HG03442 (cell line): ENCODE results near the gene MIDN.

Experiments
- ATAC-seq: cut with Tn5 transposase; IDR thresholded peaks from one replicate; pipeline ENCODE4 v1.9.1; 2021; ENCODE audit warnings: mild to moderate bottlenecking, moderate library complexity; ENCODE audit not compliant: unreplicated experiment

MIDN gene

DNA sequence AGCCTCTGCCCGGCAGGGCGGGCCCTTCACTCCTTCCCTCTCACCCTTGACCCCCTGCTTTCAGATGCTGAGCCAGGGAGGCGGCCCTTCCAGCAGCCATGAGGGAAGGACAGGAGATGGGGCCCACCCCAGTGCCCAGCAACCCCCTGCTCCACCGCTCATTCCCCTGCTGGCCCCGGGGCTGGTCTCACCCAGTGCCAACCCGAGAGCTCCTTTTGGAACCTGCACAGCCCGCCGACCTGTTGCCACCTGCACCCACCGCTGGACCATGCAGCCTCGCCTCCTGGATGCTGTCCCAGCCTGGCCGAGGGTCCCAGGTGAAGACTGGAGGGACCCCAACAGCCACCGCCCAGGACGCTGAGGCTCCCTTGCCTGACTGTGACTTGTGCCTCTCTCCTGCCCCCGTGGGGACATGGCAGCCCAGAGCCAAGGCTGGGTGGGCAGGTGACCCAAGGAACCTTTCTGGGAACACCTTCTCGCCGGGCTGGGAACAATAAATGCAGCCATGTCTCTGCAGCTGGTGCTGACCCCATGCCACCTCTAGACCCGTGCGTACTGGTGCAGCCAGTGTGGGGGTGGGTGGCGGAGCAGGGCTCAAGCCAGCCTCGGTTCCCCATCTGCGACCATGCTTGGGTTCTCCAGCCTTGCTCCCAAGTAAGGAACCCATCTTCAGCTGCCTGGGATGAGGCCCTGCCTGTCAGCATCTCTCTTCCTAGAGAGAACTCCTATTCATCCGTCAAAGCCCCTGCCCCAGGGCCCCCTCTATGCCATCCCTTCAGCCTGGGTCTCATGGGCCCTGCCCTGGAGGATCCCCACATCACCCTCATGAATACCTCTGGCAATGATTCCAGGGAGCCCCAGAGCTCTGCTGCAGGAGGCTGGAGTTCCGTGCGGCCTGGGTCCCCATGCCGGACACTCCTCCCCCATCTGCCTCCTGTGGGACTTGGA, 30.6 kb downstream of the MIDN start:
- no peak for ATAC-seq

DNA sequence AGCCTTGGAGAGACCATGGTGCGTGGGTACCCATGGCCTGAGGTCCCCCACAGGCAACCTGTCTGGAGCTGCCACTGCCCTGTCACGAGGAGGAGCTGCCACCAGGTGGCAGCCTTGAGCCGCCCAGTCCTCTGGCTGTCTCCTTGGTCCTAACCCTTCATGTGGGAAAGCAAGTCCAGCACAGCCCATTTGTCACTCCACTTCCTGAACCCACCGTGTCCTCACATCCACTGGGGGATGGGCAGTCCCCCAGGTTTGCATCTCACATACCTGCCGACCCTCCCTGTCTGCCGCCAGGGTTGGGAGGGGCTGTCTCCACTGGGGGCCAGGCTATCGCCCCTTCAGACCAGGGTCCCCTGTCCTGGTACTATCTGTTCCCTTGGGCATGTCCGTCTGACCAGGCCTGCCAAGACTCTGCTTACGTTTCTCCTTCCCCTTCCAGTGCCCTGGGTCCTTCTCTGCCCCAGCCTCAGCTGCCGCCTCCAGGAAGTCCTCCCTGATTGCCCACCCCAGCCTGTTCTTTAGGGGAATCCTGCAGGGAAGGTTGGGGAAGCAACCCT, 31.5 kb downstream of the MIDN start:
- no peak for ATAC-seq

DNA sequence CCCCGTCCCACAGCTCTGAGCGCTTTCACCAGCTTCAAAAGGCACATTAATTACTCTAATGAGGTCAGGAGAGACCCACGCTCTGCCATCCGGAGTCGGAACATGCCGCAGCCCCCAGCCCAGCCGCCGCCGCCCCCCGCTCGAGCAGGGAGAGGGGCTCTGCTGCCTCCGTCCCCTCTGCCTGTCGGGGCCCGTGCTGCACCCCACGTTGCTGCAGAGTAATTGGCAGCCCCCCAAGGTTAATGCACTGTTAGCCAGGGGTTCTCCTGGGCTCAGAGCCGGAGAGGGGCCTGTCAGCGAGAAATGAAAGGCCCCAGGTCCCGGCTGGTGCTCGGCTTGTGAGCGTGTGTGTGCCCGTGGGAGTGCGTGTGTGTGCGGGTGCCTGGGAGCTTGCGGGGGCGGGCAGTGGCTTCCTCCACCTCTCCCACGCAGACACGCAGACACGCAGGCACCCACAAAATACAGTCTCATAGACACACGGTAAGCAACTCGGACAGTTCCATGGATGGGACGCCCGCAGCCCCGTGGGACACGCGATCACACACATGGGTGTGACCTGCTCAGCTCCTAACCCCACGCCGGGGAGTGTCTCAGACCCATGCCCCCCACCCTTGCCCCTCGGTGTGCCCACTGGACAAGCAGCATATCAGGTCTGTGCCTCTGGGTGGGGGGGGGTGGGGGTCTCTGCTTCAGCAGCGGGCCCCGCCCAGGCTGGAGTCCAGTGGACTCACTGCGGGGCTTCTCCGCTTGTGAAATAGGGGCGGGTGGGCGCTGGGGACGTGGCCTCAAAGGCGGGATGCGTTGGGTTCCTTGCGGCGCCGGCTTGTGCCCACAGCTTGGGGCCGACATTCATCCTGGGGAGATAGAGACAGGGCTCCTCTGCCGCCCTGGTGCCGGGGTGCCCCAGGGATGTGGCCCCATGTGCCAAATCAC, 32.5 kb downstream of the MIDN start:
- no peak for ATAC-seq

DNA sequence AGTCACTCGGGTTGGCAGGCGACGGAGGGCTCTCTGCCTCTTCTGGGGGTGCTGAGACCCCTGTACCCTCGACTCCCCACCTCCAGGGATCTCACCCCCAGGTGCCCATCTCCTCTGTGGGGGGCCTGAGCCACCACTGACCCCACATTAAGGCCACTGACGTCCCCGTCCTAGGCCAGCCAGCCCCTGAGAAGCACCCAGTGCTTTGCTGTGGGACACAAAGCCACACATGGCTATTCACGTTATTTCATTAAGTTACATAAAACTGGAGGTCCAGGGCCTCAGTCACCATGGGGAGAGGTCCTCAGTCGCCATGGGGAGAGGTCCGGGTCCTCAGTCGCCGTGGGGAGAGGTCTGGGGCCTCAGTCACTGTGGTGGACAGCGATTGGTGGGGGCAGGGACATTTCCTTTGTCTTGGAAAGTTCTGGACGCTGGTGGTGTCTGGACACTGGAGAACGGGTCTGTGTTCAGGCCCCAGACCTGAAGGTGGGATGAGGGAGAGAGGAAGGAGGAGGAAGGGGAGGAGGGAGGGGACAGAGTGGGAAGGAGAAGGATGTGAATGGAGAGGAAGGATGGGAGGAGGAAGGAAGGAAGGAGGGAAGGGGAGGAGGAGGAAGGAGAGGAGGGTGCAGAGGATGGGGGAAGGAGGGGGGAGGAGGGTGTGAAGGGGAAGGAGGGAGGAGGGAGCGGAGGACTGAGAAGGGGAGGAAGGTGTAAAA, 33.3 kb downstream of the MIDN start:
- no peak for ATAC-seq

DNA sequence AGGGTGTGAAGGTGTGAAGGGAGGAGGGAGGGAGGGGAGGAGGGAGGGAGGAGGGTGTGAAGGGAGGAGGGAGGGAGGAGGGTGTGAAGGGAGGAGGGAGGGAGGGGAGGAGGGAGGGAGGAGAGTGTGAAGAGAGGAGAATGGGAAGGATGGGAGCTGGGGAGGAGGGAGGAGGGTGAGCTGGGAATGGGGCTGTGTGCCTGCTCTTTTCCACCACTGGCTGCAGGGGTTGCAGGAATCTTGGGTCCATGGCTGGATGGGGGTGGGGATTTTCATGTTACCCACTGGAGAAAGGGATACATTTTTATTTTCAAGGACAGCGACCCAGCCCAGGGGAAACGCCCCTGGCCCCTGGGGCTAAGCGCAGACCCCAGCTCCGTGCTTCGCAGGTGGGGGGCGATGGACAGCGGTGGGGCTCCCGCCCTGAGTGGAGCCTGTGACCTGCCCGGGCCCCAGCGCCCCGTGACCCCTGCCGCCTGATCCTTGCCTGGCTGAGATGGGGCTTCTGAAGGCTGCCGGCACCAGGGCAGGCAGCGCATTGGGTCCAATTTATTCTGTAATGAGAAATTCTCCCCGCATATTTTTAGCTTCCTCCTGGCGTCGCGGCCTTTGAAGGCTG, 34.3 kb downstream of the MIDN start:
- no peak for ATAC-seq

DNA sequence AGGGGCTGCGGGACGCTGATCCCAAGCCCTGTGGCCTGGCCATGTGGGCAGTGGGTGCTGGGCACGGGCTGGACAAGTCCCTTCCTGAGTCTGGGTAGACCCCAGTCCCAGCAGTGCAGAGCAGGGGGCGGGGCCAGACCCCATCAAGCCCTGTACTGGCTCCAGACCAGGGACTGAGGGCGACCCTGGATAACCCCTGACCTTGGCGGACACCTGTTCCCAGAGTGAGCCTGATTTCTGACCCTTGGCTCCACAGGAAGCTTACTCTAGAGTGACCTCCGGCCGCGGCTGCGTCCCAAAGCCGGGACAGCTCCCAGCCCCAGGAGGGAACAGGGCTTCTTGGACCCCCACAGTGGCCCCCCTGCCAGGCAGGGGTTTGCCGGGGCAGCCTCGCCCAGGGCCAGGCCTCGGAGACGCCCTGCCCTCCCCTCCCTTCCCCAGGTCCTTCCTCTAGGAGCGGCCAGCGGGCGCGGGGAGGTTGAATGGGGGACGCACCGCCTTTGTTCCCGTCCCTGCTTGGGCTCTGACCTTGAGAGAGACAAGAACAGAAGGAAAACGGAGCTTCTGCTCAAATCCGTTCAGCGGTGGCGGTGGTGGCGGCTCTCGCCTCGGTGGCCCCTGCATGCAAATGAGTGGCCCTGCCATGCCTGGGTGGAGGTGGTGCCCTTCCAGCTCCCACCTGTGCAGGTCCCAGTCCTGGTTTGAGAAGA, 35.0 kb downstream of the MIDN start:
- ATAC-seq, result no peak

DNA sequence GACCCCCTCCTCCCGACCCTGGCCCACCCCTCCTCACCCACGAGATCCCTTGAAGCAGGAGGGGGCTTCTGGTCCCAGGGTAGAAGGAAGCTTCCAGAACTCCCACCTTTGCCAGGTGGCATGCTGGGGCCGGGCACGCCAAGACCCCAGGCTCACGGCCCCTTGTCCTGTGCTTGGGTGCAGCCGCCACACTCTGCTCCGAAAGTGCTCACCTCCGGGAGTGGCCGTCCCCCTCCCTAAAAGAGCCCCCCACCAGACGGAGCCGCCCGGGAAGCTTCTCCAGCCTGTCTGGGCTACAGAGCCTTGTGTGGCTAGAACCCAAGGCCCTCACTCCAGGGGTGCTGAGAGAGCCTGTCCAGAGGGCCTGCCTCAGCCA, 35.5 kb downstream of the MIDN start:
- no peak for ATAC-seq

DNA sequence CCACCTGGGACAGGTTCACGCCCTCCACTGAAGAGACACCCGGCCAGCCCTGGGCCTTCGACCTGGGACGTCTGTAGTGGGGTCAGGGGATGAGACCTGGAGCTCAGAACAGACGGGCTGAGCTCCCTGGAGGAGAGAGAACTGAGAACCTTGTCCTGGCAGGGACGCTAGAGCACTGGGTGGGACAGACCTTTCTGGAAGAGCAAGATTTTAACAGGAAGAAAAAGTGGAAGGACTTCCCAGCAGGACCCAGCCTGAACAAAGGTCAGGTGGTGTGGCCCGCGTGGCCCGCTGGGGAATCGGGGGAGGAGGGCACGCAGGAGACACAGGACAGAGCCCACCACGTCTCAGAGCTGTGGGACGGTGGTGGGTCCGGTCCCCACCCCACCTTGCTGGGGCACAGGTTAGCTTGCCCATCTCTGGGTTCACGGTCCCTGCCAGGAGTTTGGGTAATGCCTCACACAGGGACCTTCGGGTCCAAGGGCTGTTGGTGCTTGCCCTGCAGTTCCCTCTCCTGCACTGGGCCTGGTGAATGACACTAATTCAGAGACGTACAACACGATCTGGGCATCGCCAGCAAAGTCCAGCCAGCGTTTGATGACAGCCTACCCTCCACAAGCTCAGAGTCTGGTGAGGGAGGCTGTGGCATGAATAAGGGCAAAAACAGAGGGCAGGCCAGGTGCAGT, 36.1 kb downstream of the MIDN start:
- no peak for ATAC-seq

DNA sequence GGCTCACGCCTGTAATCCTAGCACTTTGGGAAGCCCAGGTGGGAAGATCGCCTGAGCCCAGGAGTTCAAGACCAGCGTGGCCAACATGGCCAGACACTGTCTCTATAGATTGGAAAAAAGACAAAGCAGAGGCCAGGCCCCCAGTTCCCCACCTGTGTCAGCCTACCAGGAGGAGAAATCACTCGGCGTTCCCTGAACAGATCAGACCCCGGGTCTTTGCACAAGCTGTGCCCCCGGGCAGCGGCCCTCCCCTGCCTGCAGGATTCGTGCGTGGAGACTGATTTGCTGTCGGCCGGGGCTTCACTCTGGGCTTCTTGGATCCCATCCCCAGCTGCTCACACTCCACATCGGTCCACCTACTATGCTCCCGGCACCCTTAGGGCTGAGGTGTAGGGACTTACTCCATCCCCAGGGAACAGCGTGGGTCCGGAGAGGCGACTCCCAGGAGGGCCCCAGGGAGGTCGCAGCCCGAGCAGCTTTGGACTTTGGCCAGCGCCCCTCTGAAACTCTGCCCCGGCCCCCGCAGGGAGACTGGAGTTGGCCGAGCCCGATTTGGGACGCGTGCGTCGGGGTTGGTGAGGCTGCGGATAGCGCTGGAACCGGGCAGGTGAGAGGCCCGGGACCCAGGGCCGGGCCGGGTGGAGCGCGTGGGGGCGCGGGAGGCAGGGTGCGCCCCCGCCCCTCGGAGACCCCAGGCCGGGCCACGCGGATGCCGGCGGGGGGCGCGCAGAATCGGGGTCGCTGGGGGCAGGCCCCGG, 36.8 kb downstream of the MIDN start:
- ATAC-seq, result no peak

DNA sequence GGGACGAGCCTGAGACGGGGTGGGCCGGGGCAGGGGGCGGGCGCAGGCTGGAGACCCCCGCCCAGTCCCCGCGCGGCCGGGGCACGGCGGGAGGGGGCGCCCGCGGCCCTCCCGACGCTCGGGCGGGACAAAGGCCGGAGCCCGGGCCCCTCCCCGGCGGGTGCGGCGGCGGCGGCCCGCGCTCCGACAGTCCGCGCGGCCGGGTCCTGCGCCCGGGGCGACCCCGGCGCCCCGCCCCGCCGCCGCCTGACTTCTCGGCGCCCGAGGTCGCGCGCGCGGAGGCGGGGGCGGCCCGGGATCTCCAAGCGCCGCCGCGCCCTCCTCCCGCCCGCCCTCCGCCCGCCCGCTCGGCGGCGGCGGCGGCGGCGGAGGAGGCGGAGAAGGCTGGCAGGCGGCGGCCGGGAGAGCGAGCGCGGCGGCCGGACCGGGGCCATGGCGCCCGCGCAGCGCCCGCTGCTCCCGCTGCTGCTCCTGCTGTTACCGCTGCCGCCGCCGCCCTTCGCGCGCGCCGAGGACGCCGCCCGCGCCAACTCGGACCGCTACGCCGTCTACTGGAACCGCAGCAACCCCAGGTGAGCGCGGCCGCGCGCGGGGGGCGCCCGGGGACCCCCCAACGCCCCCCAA, 37.5 kb downstream of the MIDN start, which contains the start of gene EFNA2:
Gene EFNA2 (plus strand): TSS at position 137 of the 624 bp plus-strand sequence. CDS start 296 bp downstream, at position 433.
- ATAC-seq, result no peak

DNA sequence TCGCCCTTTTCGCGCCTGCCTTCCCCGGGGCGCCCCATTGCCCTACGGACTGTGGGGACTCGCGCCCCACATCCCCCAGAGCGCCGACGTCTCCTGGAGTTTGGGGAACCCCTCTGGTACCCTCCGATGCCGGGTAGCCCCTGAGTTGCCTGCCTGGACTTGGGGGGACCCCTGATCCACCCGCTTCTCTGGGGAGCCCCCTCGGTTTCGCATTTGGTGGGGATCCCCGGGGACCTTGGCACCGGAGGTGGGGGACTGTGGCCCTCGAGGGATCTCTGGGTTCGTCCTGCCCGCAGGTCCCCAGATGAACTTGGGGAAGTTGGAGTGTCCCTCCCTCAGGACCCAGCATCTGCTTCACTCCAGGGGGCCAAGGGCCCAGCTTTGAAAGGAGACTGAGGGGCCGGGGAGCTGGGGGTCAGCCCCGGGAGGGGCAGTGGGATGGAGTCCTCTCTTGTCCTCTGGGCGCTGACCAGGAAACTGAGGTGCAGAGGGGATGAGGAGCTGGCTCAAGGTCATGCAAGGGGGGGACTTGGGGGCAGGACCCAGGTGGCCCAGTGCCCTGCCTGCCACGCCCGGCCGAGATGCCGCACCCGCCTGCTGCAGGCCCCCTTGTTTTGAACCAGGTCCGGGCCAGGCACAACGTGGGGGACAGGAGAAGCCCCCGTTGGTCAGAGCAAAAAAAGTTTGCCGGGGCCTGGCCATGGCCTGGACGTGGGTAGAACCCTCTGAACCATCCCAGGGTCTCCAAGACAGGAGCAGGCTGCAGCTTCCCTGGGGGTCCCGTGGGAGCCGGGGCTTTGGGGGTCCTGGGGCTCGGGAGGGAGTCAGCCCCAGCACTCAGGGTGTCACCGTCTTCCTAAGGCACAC, 38.3 kb downstream of the MIDN start:
- no peak for ATAC-seq

DNA sequence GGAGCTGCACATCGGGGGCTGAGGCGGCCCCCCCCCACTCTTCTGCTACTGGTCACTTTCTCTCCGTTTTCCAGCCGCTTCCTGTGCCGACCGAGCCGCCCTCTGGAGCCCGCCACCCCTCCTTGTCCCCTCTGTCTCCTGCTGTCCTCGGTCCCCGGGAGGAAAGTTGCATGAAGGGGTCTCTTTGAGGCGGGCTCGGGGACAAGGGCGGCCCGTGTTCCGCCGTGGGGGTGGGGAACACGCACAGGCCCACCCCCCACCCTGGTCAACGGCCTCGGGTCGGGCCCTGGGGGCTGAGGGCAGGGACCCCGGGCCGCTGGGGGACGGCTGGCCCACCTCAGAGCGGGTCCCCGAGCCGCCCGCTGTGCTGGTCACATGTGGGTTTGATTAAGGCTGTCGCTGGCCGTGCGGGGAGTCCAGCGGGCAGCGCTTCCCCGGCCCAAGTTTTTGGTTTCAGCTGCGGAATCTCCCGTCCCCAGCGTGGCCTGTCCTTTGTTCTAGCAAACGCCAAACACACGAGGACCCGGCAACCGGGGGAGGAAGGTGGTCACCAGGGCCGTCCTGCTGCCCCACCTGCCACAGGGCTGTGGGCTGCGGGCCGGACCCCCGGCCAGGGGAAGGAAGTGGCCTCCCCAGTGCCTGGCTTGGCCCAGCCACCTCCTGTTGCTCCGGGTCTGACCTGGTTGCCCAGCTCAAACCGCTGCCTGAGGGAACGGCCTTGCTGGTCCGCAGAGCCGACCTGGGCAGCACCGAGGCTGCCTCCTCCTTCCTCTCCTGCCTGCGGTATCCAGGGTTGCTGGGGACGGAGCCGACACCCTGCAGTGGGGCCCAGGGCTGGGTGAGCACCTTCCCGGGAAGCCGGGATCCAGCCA, 39.2 kb downstream of the MIDN start:
- ATAC-seq, result no peak

DNA sequence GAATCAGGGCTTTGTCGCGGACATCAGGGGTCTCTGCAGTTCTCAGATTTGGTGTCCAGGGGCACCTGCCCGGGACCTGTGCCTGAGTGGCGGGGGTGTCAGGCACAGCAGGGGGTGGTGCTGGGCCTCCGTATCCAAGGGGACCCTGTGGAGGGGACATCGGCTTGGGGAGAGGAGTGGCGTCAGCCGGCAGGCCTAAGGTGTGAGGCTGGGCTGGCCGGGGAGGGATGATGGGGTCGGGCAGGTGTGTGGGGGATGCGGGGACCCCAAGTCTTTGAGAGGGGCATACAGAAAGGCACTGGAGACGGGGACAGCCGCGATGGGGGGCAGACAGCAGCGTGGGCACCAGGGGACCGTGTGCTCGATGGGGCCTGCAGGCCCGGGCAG, 39.8 kb downstream of the MIDN start:
- ATAC-seq, result no peak

DNA sequence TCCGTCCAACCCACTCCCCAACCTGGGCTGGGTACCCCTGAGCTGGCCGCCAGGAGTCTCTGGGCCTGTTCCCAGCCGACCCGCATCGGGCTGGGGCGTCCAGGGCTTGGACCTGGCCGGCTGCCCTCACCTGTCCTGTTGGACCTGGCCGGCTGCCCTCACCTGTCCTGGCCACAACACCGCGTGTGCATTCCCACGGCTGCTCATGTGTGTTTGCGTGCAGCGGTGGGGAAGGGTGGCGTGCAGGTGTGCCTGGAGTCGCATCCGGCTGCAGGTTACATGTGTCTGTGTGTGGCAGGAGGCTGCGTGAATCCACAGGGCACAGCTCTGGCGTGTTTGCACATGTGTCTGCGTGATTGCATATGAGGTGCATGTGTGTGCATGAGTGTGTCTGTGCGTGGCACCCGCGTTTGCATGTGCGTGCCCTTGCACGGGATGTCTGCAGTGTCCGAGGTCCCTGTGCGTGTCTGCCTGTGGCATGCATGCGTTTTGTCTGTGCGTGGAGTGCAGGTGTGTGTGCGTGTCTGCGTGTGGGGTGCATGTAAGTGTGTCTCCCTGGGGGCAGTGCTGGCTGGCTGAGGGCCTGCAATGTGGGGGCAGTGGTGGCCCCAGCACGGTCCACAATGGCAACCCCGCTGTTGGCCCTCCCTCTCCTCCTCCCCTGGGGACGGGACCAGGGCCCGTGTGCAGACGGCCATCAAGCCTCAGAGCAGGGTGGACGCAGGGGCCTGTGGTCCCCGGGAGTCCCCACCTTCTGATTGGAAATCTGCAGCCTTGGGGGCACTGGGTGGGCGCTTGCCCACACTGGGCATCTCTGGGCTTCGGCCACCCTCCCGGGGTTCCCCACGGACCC, 40.7 kb downstream of the MIDN start:
- ATAC-seq, result no peak

DNA sequence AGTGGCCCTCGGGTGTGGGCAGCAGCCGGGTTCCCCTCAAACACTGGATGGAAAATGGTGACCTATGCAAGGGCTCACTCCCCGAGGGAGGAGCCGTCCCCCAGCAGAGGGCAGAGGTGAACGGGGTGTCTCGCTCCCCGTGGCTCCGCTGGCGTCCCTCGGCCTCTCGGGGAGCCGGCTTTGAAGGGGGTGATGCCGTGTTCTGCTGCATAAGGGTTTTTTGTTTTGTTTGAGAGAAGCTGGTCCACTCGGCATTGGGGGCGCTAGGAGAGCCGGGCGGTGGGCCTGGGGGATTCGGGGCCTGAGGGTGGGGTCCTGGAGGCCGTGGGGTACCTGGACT, 41.3 kb downstream of the MIDN start:
- ATAC-seq, result no peak
